ENCODE results near the gene CALML3.

- TF ChIP-seq EZH2 (IDR thresholded peaks at IDR 0.05), result no peak
- TF ChIP-seq, protein P1, sequence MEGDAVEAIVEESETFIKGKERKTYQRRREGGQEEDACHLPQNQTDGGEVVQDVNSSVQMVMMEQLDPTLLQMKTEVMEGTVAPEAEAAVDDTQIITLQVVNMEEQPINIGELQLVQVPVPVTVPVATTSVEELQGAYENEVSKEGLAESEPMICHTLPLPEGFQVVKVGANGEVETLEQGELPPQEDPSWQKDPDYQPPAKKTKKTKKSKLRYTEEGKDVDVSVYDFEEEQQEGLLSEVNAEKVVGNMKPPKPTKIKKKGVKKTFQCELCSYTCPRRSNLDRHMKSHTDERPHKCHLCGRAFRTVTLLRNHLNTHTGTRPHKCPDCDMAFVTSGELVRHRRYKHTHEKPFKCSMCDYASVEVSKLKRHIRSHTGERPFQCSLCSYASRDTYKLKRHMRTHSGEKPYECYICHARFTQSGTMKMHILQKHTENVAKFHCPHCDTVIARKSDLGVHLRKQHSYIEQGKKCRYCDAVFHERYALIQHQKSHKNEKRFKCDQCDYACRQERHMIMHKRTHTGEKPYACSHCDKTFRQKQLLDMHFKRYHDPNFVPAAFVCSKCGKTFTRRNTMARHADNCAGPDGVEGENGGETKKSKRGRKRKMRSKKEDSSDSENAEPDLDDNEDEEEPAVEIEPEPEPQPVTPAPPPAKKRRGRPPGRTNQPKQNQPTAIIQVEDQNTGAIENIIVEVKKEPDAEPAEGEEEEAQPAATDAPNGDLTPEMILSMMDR (IDR thresholded peaks at IDR 0.05), result no peak
Measured at GRCh38 chr10:5540891-5541290, 16.1 kb downstream of the CALML3 start.
